K562 (cell line): ENCODE results near the gene TAF9. TPM values are rescaled to one million over a fixed set of nuclear protein-coding genes. Genes with fewer than 3 reads are reported as not detected.

ENCODE experiments used
- AFF1 ChIP-seq, 2 experiments: fragments of 450-650 bp; IDR thresholded peaks; 2 replicates each; pipeline ENCODE4 v1.6.1; 2018; ENCODE audit warnings: mild to moderate bottlenecking in 2 of 2, low read depth in 1 of 2; ENCODE audit not compliant: partially characterized antibody in 2 of 2
- ARID2 ChIP-seq: fragments of 450-650 bp; IDR thresholded peaks from 2 replicates; pipeline ENCODE4 v1.6.1; 2017; ENCODE audit warnings: antibody characterized with exemption, mild to moderate bottlenecking
- CC2D1A ChIP-seq: fragments of 450-650 bp; IDR thresholded peaks from 2 replicates; pipeline ENCODE4 v1.6.1; 2017; ENCODE audit warnings: mild to moderate bottlenecking
- EGR1 ChIP-seq: fragments of 450-650 bp; conservative IDR thresholded peaks from 2 replicates; pipeline ENCODE4 v1.6.1; 2017; ENCODE audit warnings: mild to moderate bottlenecking
- ETV5 ChIP-seq: sonication (generic); formaldehyde crosslinking; IDR thresholded peaks from 2 replicates; pipeline ENCODE4 v1.4.0; 2020; ENCODE audit warnings: low read depth, mild to moderate bottlenecking, missing genetic modification reagents
- GABPB2 ChIP-seq: fragments of 250-450 bp; sonication (Bioruptor Pico); conservative IDR thresholded peaks from 2 replicates; pipeline ENCODE4 v1.5.1; 2021; ENCODE audit warnings: mild to moderate bottlenecking
- HLTF ChIP-seq: fragments of 450-650 bp; IDR thresholded peaks from 2 replicates; pipeline ENCODE4 v1.6.1; 2016
- KLF13 ChIP-seq: fragments of 450-650 bp; IDR thresholded peaks from 2 replicates; pipeline ENCODE4 v1.6.1; 2016; ENCODE audit warnings: missing genetic modification characterization, low read depth, mild to moderate bottlenecking, missing compliant biosample characterization, moderate library complexity, borderline replicate concordance
- MXD1 ChIP-seq: fragments of 250-450 bp; sonication (Bioruptor Pico); IDR thresholded peaks from 2 replicates; pipeline ENCODE4 v1.8.0; 2021; ENCODE audit warnings: borderline replicate concordance, mild to moderate bottlenecking, moderate library complexity; ENCODE audit not compliant: poor library complexity, severe bottlenecking
- MYC ChIP-seq, 2 experiments: fragments of 250-450 bp in 1 of 2; sonication (Bioruptor Pico) in 1 of 2; IDR thresholded peaks; 2 replicates each; pipeline versions ENCODE4 v1.5.1 to v1.6.1; 2012 to 2021; ENCODE audit warnings: low read depth in 2 of 2, borderline replicate concordance in 1 of 2, improper control_type of control experiment in 1 of 2, low read length in 1 of 2, mild to moderate bottlenecking in 1 of 2, moderate library complexity in 1 of 2
- PKNOX1 ChIP-seq: fragments of 450-650 bp; IDR thresholded peaks from 2 replicates; pipeline ENCODE4 v1.6.1; 2016
- PRPF4 ChIP-seq: fragments of 200-400 bp; formaldehyde crosslinking; IDR thresholded peaks from one replicate; pipeline ENCODE4 v1.6.1; 2017; ENCODE audit warnings: low read length, low read depth, mild to moderate bottlenecking; ENCODE audit not compliant: insufficient read depth, poor library complexity, severe bottlenecking
- SUPT5H ChIP-seq: fragments of 450-650 bp; IDR thresholded peaks from 2 replicates; pipeline ENCODE4 v1.6.1; 2016
- ZBTB12 ChIP-seq: fragments of 250-450 bp; sonication (Bioruptor Pico); IDR thresholded peaks from 2 replicates; pipeline ENCODE4 v1.4.0; 2020
- ZNF280A ChIP-seq: fragments of 450-650 bp; IDR thresholded peaks from 2 replicates; pipeline ENCODE4 v1.6.1; 2018; ENCODE audit warnings: mild to moderate bottlenecking, low read depth; ENCODE audit not compliant: partially characterized antibody
- ZNF707 ChIP-seq: fragments of 250-450 bp; sonication (Bioruptor Pico); conservative IDR thresholded peaks from 2 replicates; pipeline ENCODE4 v1.8.0; 2022; ENCODE audit warnings: inconsistent platforms, mild to moderate bottlenecking, moderate library complexity
- ZZZ3 ChIP-seq: fragments of 450-650 bp; IDR thresholded peaks from 2 replicates; pipeline ENCODE4 v1.6.1; 2016; ENCODE audit warnings: antibody characterized with exemption, mild to moderate bottlenecking, moderate library complexity
- polyA plus RNA-seq, 8 experiments: library from polyadenylated mRNA; depleted of rRNA in 4 of 8; stranded (reverse) in 5 of 8; unstranded in 3 of 8; fragments of >200 nt; fragmentation: Nextera tagmentation in 2 of 8; fragmentation: Illumina TruSeq in 1 of 8; extraction: Ambion mirVana in 2 of 8; extraction: Trizol in 1 of 8; gene quantifications; 2 replicates each; pipeline versions ENCODE4 v1.2.1 to v1.2.3, GENCODE V29; 2011 to 2014; ENCODE audit warnings: inconsistent platforms in 1 of 8, missing spikeins in 1 of 8
- total RNA-seq, 7 experiments: library from RNA; depleted of rRNA in 6 of 7; stranded (reverse); fragments of >200 nt in 6 of 7; fragmentation: Illumina TruSeq in 2 of 7; extraction: Trizol in 2 of 7; gene quantifications; 2 replicates each; pipeline versions ENCODE4 v1.2.1 to v1.2.3, GENCODE V29; 2011 to 2021; ENCODE audit warnings: low replicate concordance in 1 of 7

The TAF9 gene
- total and polyA plus RNA-seq, 9 of the 15 experiments (the other 6 are each of a cell fraction or from before 2014, with no cell fraction given): 119 to 566 (median 207) TPM

- peak; percentile 94 for TF ChIP-seq MYC (IDR thresholded peaks at IDR 0.05; ENCODE audit: low read depth, low read length)
- TF ChIP-seq MYC (CRISPR knock-in tag; IDR thresholded peaks at IDR 0.05; ENCODE audit: borderline replicate concordance, low read depth): peak; percentile 67; the same call in 1 of the 2 replicates
- peak; percentile 80 for TF ChIP-seq MXD1 (CRISPR knock-in tag)
- no peak for TF ChIP-seq ZNF280A
- TF ChIP-seq ETV5: no peak; the same call in 1 of the 2 replicates
- TF ChIP-seq ARID2: no peak
- TF ChIP-seq PRPF4: peak; percentile 85
- peak; percentile 23; the same call in 1 of the 2 replicates for TF ChIP-seq CC2D1A
- TF ChIP-seq ZNF707 (CRISPR knock-in tag): no peak
- TF ChIP-seq ZZZ3: peak; percentile 45; the same call in 1 of the 2 replicates
- TF ChIP-seq AFF1 (IDR thresholded peaks at IDR 0.05; ENCODE audit: low read depth in 1 of 2, partially characterized antibody in 2 of 2): peak in 1 of 2 experiments; percentile 13
- TF ChIP-seq ZBTB12 (CRISPR knock-in tag): peak; percentile 64
- no peak for TF ChIP-seq HLTF
- no peak for TF ChIP-seq GABPB2 (CRISPR knock-in tag)
- peak; percentile 89 for TF ChIP-seq SUPT5H
- TF ChIP-seq EGR1: peak; percentile 49
- peak; percentile 24; the same call in 1 of the 2 replicates for TF ChIP-seq PKNOX1
- peak; percentile 71 for TF ChIP-seq KLF13 (tag)
These were observed at the start of gene TAF9, which contains the start of the genes AK6 and RAD17 (continued) for GRCh38 chr5:69369340-69370121.
